GM19455 (cell line): ENCODE results near the gene NIPAL1.

Experiments
- ATAC-seq: cut with Tn5 transposase; IDR thresholded peaks from one replicate; pipeline ENCODE4 v1.9.1; 2021; ENCODE audit not compliant: unreplicated experiment

NIPAL1 gene

GRCh38 chr4:48058617-48059530, 42.3 kb downstream of the NIPAL1 start:
- ATAC-seq: no peak

DNA sequence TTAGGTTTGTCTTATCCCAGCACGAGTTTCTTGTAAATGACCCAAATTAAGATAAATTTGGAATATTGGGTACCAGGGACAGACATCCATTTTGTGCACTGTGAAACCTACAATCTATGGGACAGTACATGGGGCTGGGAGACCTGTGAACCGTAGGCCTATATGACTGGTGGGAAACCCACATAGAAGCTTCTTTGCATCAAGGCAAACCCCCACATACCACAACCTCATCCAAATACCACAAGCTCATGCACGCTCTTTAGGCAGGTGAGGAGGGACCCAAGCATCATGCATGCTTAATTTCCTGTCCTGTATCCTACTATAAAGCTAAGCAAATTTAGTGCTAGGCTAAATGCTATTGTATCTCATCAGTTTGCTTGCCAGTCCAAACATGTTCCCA, 47.8 kb downstream of the NIPAL1 start:
- no peak for ATAC-seq

DNA sequence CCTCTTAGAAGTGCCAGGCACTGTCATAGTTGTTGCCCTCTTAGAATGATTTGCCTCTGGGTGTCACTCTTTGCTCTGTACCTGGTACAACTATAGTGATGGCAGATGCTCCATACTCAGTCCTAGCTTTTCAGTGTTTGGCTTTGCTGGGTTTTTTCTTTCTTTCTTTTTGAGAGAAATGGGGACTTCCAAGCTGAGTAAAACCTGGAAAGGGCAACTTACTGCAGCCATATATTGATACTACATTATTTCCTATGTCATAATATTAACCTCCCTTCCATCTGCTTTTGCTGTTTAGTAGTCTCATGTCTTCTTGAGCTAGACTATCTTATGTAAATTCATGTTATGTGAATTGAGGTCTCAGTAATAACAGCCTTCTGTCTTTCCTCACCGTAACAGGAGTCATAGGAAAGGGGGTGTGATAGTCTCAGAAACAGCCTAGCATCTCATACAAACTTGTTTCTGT, 49.0 kb downstream of the NIPAL1 start:
- ATAC-seq: peak; percentile 54

DNA sequence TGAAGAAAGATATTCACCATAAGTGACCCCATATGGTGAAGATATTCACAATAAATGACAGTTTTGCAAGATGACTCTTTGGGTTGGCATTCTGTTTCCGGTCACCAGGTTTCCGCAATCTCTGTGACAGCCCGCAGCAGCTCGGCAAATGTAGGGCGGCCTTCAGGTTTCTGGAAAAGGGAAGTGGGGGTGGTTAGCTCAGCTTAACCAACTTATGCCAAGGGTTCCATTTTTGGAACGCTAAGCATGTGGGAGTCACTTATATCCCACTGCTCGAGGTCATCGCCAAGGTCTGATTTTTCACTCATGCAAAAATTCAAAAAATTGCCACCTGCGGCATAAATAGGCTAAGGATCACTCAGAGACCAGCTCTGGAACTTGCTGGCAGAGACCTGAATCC, 51.0 kb downstream of the NIPAL1 start:
- no peak for ATAC-seq

DNA sequence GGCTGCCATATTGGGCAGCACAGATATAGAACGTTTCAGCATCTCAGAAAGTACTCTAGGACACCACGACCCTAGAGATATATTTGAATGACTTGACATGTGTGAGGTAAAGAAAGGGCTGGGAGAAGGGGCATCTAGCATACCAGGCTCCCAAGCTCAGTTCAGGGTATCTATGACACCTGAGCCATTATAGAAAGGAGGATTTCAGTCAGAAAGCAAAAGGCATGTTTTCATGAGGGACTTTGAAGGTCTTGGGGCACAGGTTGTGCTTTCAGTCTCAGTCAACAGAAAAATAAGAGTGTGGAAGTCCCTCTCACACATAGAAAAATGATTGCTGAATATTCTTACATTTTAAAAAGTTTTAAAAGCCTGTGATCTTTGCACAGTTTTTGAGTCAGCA, 51.6 kb downstream of the NIPAL1 start:
- ATAC-seq: no peak

GRCh38 chr4:48069026-48069425, 52.5 kb downstream of the NIPAL1 start:
- no peak for ATAC-seq

- no peak for ATAC-seq
Observed at GRCh38 chr4:48071191-48071590, 54.6 kb downstream of the NIPAL1 start.

GRCh38 chr4:48073567-48074103, 57.1 kb downstream of the NIPAL1 start:
- ATAC-seq: no peak

GRCh38 chr4:48074657-48075056, 58.1 kb downstream of the NIPAL1 start:
- no peak for ATAC-seq

- ATAC-seq: no peak
Observed at GRCh38 chr4:48078425-48078824, 61.9 kb downstream of the NIPAL1 start.

- no peak for ATAC-seq
Observed at GRCh38 chr4:48078862-48079655, 62.5 kb downstream of the NIPAL1 start.

DNA sequence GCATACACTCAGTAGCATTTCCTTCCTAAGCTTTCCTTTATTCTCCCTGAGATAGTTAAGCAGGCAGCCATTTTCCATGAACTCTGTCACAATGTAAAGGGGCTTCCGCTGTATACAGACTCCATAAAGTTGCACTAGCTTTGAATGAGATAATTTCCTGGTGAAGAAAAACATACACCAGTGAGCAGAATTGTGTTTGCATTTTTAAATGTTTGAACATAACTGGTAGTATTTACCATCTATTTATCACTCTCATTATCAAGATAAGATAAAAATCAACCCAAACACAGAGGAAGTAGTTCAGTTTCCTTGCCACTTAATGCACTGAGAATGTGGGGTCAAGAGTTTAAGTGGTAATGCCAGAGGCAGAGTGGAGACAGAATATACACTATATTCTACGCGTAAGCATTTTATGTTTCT, 63.4 kb downstream of the NIPAL1 start:
- no peak for ATAC-seq

DNA sequence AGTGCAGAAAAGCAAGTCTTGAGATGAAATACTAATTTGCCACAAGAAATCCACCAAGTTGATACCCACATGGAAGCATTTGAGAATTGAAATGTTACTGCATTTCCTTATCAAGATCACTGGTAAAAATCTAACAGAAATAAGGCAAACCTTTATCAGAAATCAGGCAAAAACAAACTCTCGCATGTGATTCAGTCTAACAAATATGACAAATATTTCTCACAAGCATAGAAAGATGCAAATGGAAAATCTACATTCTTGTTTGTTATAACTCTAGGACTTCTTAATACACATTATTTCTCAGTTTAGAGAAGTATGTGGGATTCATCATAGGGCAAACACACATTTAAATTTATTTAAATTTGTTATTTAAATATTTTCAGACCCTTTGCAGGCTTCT, 64.6 kb downstream of the NIPAL1 start:
- no peak for ATAC-seq

GRCh38 chr4:48082956-48083355, 66.4 kb downstream of the NIPAL1 start:
- no peak for ATAC-seq

GRCh38 chr4:48085821-48086589, 69.4 kb downstream of the NIPAL1 start:
- no peak for ATAC-seq
